Activated CD4-positive, alpha-beta T cell treated with anti-CD3 and anti-CD28 coated beads, Interleukin-2, amount 50 U/mL, for 24 hours (primary cell): ENCODE measurements around the gene MDFI.

Experiments
- DNase-seq, 2 donors: peaks; one replicate each; pipeline ENCODE4 v3.0.0-alpha.2; 2020; ENCODE audit warnings: low read depth in 1 of 2, low spot score in 1 of 2

The MDFI gene

GRCh38 chr6:41702089-41702745, 63.9 kb downstream of the MDFI start:
- no peak for DNase-seq

GRCh38 chr6:41702771-41703494, 64.7 kb downstream of the MDFI start:
- no peak for DNase-seq
